ENCODE data around the gene FRS3. TPM values are rescaled to one million over a fixed set of nuclear protein-coding genes. Genes with fewer than 3 reads are reported as not detected.
"Not testable (repeated sequence)": the region's sequence is repeated elsewhere in the genome, so short reads cannot be mapped to it uniquely, and the experiment has no call there.

The FRS3 gene
- total RNA-seq, 5 donors from 2014 or later (not counting 1 experiment from before 2014, with no cell fraction given), result 5.2 to 10.4 (median 8.9) TPM

GRCh38 chr6:41811946-41812345 is 32.2 kb upstream of the FRS3 start:
- not testable (repeated sequence) for ATAC-seq (replicated peaks in 1 of 4)
- 100% methylated on average over 8 of the region's 13 CpGs for WGBS (ENCODE audit: insufficient coverage)

GRCh38 chr6:41811095-41811494 is 31.4 kb upstream of the FRS3 start:
- Mint-ChIP-seq H3K9me3 (no peaks in the 10 kb centered on the region), H3K27me3 (no peaks in the 10 kb centered on the region), H3K36me3 (no peaks in the 10 kb centered on the region), H3K4me1 (peaks cover 0 to 2% (median 0%) of the 10 kb centered on the region in 3 donors), H3K4me3 (no peak overlapping the region), H3K27ac (no peak overlapping the region)
- Histone ChIP-seq H3K9me3 (no peaks in the 10 kb centered on the region), H3K36me3 (ENCODE audit: control insufficient read depth in 2 of 2, extremely low read depth in 1 of 2, insufficient read depth in 1 of 2, low read length in 1 of 2) (no peaks in the 10 kb centered on the region), H3K27me3 (replicated peaks in 1 of 2; ENCODE audit: control insufficient read depth in 2 of 2, extremely low read depth in 1 of 2, insufficient read depth in 2 of 2, low read length in 1 of 2) (no peaks in the 10 kb centered on the region), H3K4me3 (ENCODE audit: control insufficient read depth in 1 of 2, extremely low read depth in 1 of 2, low read length in 1 of 2) (no peak overlapping the region), H3K27ac (ENCODE audit: low read length) (no peak overlapping the region), H3K4me1 (ENCODE audit: control insufficient read depth in 1 of 2, extremely low read depth in 1 of 2, insufficient read depth in 2 of 2, low read length in 2 of 2) (peaks cover 0 to 6% of the 10 kb centered on the region in 2 experiments)
- ATAC-seq (replicated peaks in 1 of 4), result no peak
- POLR2A ChIA-PET, result no interaction called here
- no peak for DNase-seq
- 100% methylated on average over 1 of the region's 3 CpGs for WGBS (ENCODE audit: insufficient coverage)
- CTCF ChIA-PET, result no interaction called here

More at GRCh38 chr6:41811946-41812345, 32.2 kb upstream of the FRS3 start:
- H3K9me3 ChIP-seq; H3K27ac Mint-ChIP-seq; H3K4me3 ChIP-seq (ENCODE audit: control insufficient read depth in 1 of 2, extremely low read depth in 1 of 2, low read length in 1 of 2); H3K4me1 ChIP-seq (ENCODE audit: control insufficient read depth in 1 of 2, extremely low read depth in 1 of 2, insufficient read depth in 2 of 2, low read length in 2 of 2); H3K27me3 Mint-ChIP-seq; H3K27ac ChIP-seq (ENCODE audit: low read length); POLR2A ChIA-PET; H3K4me3 Mint-ChIP-seq; H3K36me3 Mint-ChIP-seq; DNase-seq; H3K36me3 ChIP-seq (ENCODE audit: control insufficient read depth in 2 of 2, extremely low read depth in 1 of 2, insufficient read depth in 1 of 2, low read length in 1 of 2); H3K27me3 ChIP-seq (replicated peaks in 1 of 2; ENCODE audit: control insufficient read depth in 2 of 2, extremely low read depth in 1 of 2, insufficient read depth in 2 of 2, low read length in 1 of 2); H3K9me3 Mint-ChIP-seq; H3K4me1 Mint-ChIP-seq: not testable (repeated sequence)
- CTCF ChIA-PET, result interaction anchor here in 1 of 2 donors (0.7 kb wide), 1 partner anchor 890 kb away, joined by 6 read pairs; no protein-coding TSS in a partner anchor

GRCh38 chr6:41805830-41806774 is 26.4 kb upstream of the FRS3 start:
- H3K4me1 Mint-ChIP-seq, result no peaks in the 10 kb centered on the region
- H3K4me1 ChIP-seq (ENCODE audit: control insufficient read depth in 1 of 2, extremely low read depth in 1 of 2, insufficient read depth in 2 of 2, low read length in 2 of 2), result no peaks in the 10 kb centered on the region
- H3K9me3 ChIP-seq, result no peaks in the 10 kb centered on the region
- no peak overlapping the region for H3K4me3 ChIP-seq (ENCODE audit: control insufficient read depth in 1 of 2, extremely low read depth in 1 of 2, low read length in 1 of 2)
- H3K27me3 ChIP-seq (replicated peaks in 1 of 2; ENCODE audit: control insufficient read depth in 2 of 2, extremely low read depth in 1 of 2, insufficient read depth in 2 of 2, low read length in 1 of 2), result no peaks in the 10 kb centered on the region
- ChIA-PET CTCF (no interaction called here), POLR2A (no interaction called here)
- H3K27ac Mint-ChIP-seq, result no peak overlapping the region
- no peak for DNase-seq
- H3K27me3 Mint-ChIP-seq, result no peaks in the 10 kb centered on the region
- 97% methylated on average over 74 of the region's 74 CpGs for WGBS (ENCODE audit: insufficient coverage)
- H3K4me3 Mint-ChIP-seq, result no peak overlapping the region
- no peak overlapping the region for H3K27ac ChIP-seq (ENCODE audit: low read length)
- H3K36me3 Mint-ChIP-seq, result no peaks in the 10 kb centered on the region
- ATAC-seq (replicated peaks in 1 of 4), result no peak
- peaks cover 0 to 8% of the 10 kb centered on the region in 2 donors for H3K36me3 ChIP-seq (ENCODE audit: control insufficient read depth in 2 of 2, extremely low read depth in 1 of 2, insufficient read depth in 1 of 2, low read length in 1 of 2)
- H3K9me3 Mint-ChIP-seq, result no peaks in the 10 kb centered on the region

GRCh38 chr6:41801380-41801779 is 21.7 kb upstream of the FRS3 start:
- DNase-seq, result no peak
- Histone ChIP-seq H3K27me3 (replicated peaks in 1 of 2; ENCODE audit: control insufficient read depth in 2 of 2, extremely low read depth in 1 of 2, insufficient read depth in 2 of 2, low read length in 1 of 2) (no peaks in the 10 kb centered on the region), H3K27ac (ENCODE audit: low read length) (no peak overlapping the region), H3K9me3 (no peaks in the 10 kb centered on the region), H3K4me3 (ENCODE audit: control insufficient read depth in 1 of 2, extremely low read depth in 1 of 2, low read length in 1 of 2) (no peak overlapping the region), H3K36me3 (ENCODE audit: control insufficient read depth in 2 of 2, extremely low read depth in 1 of 2, insufficient read depth in 1 of 2, low read length in 1 of 2) (peaks cover 4 to 11% of the 10 kb centered on the region in 2 donors), H3K4me1 (ENCODE audit: control insufficient read depth in 1 of 2, extremely low read depth in 1 of 2, insufficient read depth in 2 of 2, low read length in 2 of 2) (no peaks in the 10 kb centered on the region)
- CTCF ChIA-PET, result interaction anchor here in 1 of 2 donors (0.5 kb wide), 1 partner anchor 429 kb away, joined by 3 read pairs; no protein-coding TSS in a partner anchor
- no peaks in the 10 kb centered on the region for H3K9me3 Mint-ChIP-seq
- H3K36me3 Mint-ChIP-seq, result peaks cover 6% of the 10 kb centered on the region
- POLR2A ChIA-PET, result interaction anchor here in 1 of 2 donors (0.5 to 0.6 kb wide), 3 partner anchors 124 to 652 kb away, joined by 3 to 5 read pairs (median 3); no protein-coding TSS in a partner anchor
- WGBS (ENCODE audit: insufficient coverage), result no CpG with 5 or more reads among the region's 2 CpGs
- no peak overlapping the region for H3K27ac Mint-ChIP-seq
- no peaks in the 10 kb centered on the region for H3K4me1 Mint-ChIP-seq
- H3K4me3 Mint-ChIP-seq, result no peak overlapping the region
- no peaks in the 10 kb centered on the region for H3K27me3 Mint-ChIP-seq
- no peak for ATAC-seq (replicated peaks in 1 of 4)

GRCh38 chr6:41799559-41799911 is 19.8 kb upstream of the FRS3 start:
- Histone ChIP-seq H3K27ac (ENCODE audit: low read length) (no peak overlapping the region), H3K9me3 (no peaks in the 10 kb centered on the region), H3K36me3 (ENCODE audit: control insufficient read depth in 2 of 2, extremely low read depth in 1 of 2, insufficient read depth in 1 of 2, low read length in 1 of 2) (peaks cover 4 to 16% of the 10 kb centered on the region in 2 donors), H3K4me1 (ENCODE audit: control insufficient read depth in 1 of 2, extremely low read depth in 1 of 2, insufficient read depth in 2 of 2, low read length in 2 of 2) (no peaks in the 10 kb centered on the region), H3K4me3 (ENCODE audit: control insufficient read depth in 1 of 2, extremely low read depth in 1 of 2, low read length in 1 of 2) (no peak overlapping the region), H3K27me3 (replicated peaks in 1 of 2; ENCODE audit: control insufficient read depth in 2 of 2, extremely low read depth in 1 of 2, insufficient read depth in 2 of 2, low read length in 1 of 2) (no peaks in the 10 kb centered on the region)
- CTCF ChIA-PET, result no interaction called here
- H3K4me3 Mint-ChIP-seq, result no peak overlapping the region
- H3K9me3 Mint-ChIP-seq, result no peaks in the 10 kb centered on the region
- POLR2A ChIA-PET, result interaction anchor here in 1 of 2 donors (0.5 kb wide), 1 partner anchor 190 kb away, joined by 3 read pairs; no protein-coding TSS in a partner anchor
- ATAC-seq (replicated peaks in 1 of 4) (no peak), DNase-seq (no peak)
- no CpG with 5 or more reads among the region's 2 CpGs for WGBS (ENCODE audit: insufficient coverage)
- no peak overlapping the region for H3K27ac Mint-ChIP-seq
- peaks cover 6% of the 10 kb centered on the region for H3K36me3 Mint-ChIP-seq
- H3K27me3 Mint-ChIP-seq, result no peaks in the 10 kb centered on the region
- no peaks in the 10 kb centered on the region for H3K4me1 Mint-ChIP-seq

- Mint-ChIP-seq H3K4me1 (no peaks in the 10 kb centered on the region), H3K9me3 (no peaks in the 10 kb centered on the region), H3K27ac (no peak overlapping the region), H3K36me3 (peaks cover 6% of the 10 kb centered on the region), H3K4me3 (no peak overlapping the region), H3K27me3 (no peaks in the 10 kb centered on the region)
- no peaks in the 10 kb centered on the region for H3K4me1 ChIP-seq (ENCODE audit: control insufficient read depth in 1 of 2, extremely low read depth in 1 of 2, insufficient read depth in 2 of 2, low read length in 2 of 2)
- POLR2A ChIA-PET, result no interaction called here
- H3K9me3 ChIP-seq, result no peaks in the 10 kb centered on the region
- no peak for DNase-seq
- no peak overlapping the region for H3K4me3 ChIP-seq (ENCODE audit: control insufficient read depth in 1 of 2, extremely low read depth in 1 of 2, low read length in 1 of 2)
- peaks cover 4 to 16% of the 10 kb centered on the region in 2 donors for H3K36me3 ChIP-seq (ENCODE audit: control insufficient read depth in 2 of 2, extremely low read depth in 1 of 2, insufficient read depth in 1 of 2, low read length in 1 of 2)
- CTCF ChIA-PET, result no interaction called here
- ATAC-seq (replicated peaks in 1 of 4), result no peak
- no peak overlapping the region for H3K27ac ChIP-seq (ENCODE audit: low read length)
- H3K27me3 ChIP-seq (replicated peaks in 1 of 2; ENCODE audit: control insufficient read depth in 2 of 2, extremely low read depth in 1 of 2, insufficient read depth in 2 of 2, low read length in 1 of 2), result no peaks in the 10 kb centered on the region
- 92% methylated on average over 2 of the region's 7 CpGs for WGBS (ENCODE audit: insufficient coverage)
Observed at GRCh38 chr6:41798901-41799558, 19.3 kb upstream of the FRS3 start.

Data from T-cell (primary cell).